Body of pancreas (tissue), 4 donors: Measurements from ENCODE around the gene PITPNB. TPM values are rescaled to one million over a fixed set of nuclear protein-coding genes. Genes with fewer than 3 reads are reported as not detected.

Experiments
- ATAC-seq: fragments of 150-250 bp; one replicate; pipeline ENCODE4 v1.9.1; 2016
- DNase-seq, 4 donors: peaks; one replicate each; pipeline ENCODE4 v3.0.0-alpha.2; 2019
- H3K27ac ChIP-seq, 4 donors: fragments of 200-600 bp; sonication (generic); 1 replicate in 3 of 4; 2 replicates in 1 of 4; pipeline versions ENCODE4 v1.5.1 to v1.6.1; 2016 to 2019; ENCODE audit warnings: mild to moderate bottlenecking in 1 of 4, mixed read lengths in 1 of 4, moderate library complexity in 1 of 4
- H3K27me3 ChIP-seq, 2 donors: fragments of 200-600 bp; sonication (generic); one replicate each; pipeline ENCODE4 v1.6.0; 2016; ENCODE audit warnings: mild to moderate bottlenecking in 1 of 2
- H3K36me3 ChIP-seq, 2 donors: fragments of 200-600 bp; sonication (generic); replicated peaks in 1 of 2; 2 replicates each; pipeline ENCODE4 v1.5.1; 2016; ENCODE audit warnings: low read depth in 2 of 2; ENCODE audit not compliant: insufficient read depth in 1 of 2
- H3K4me1 ChIP-seq: fragments of 200-600 bp; sonication (generic); one replicate; pipeline ENCODE4 v1.6.0; 2016
- H3K4me3 ChIP-seq, 2 donors: fragments of 200-600 bp; sonication (generic); 1 replicate in 1 of 2; 2 replicates in 1 of 2; pipeline ENCODE4 v1.5.1; 2016 to 2019
- H3K9me3 ChIP-seq, 3 donors: fragments of 200-600 bp; sonication (generic); 1 replicate in 2 of 3; 2 replicates in 1 of 3; pipeline ENCODE4 v1.5.1; 2016
- CTCF ChIP-seq, 7 experiments: fragments of 450-650 bp in 4 of 7; fragments of 200-600 bp in 3 of 7; sonication (generic) in 3 of 7; IDR thresholded peaks; one replicate each; pipeline ENCODE4 v1.5.1; 2016 to 2019; ENCODE audit warnings: antibody characterized with exemption in 7 of 7
- POLR2A ChIP-seq, 3 donors: fragments of 450-650 bp; IDR thresholded peaks; one replicate each; pipeline ENCODE4 v1.6.1; 2016; ENCODE audit warnings: antibody characterized with exemption in 3 of 3, mild to moderate bottlenecking in 2 of 3
- WGBS, 2 donors: methylation state at CpG; one replicate each; pipeline ENCODE4 v1.1.5; 2017; 5-methylcytosine and 5-hydroxymethylcytosine counted together
- intact Hi-C: fragments of 100-400 bp; cut with DNase I; formaldehyde crosslinking; loops from one replicate; pipeline ENCODE4 v1.15.1; 2023
- total RNA-seq, 2 donors: library from RNA; depleted of rRNA; stranded (reverse); fragments of >200 nt; gene quantifications; one replicate each; pipeline ENCODE4 v1.1.0, GENCODE V29; 2016

The PITPNB gene
- total RNA-seq, 2 donors from 2014 or later = 21.3 to 39.6 TPM

- H3K9me3 ChIP-seq = no peaks in the 10 kb centered on the region
- intact Hi-C loops = no loop called here
- TF ChIP-seq CTCF (IDR thresholded peaks at IDR 0.05) (no peak), POLR2A (IDR thresholded peaks at IDR 0.05) (no peak)
- peaks cover 6% of the 10 kb centered on the region for H3K4me1 ChIP-seq
- ATAC-seq (no peak), DNase-seq (no peak)
- peaks cover 0 to 3% of the 10 kb centered on the region in 2 donors for H3K36me3 ChIP-seq
- WGBS, 2 donors = 92 to 96% methylated on average over 1 of the region's 1 CpG
- no peak overlapping the region for H3K4me3 ChIP-seq
- H3K27me3 ChIP-seq = no peaks in the 10 kb centered on the region
- H3K27ac ChIP-seq = no peak overlapping the region
Observed at GRCh38 chr22:27925331-27925730, 6.3 kb upstream of the PITPNB start.

GRCh38 chr22:27919942-27920755 is 1.1 kb upstream of the PITPNB start:
- peaks cover 0 to 3% of the 10 kb centered on the region in 2 donors for H3K36me3 ChIP-seq
- intact Hi-C loops = no loop called here

DNA sequence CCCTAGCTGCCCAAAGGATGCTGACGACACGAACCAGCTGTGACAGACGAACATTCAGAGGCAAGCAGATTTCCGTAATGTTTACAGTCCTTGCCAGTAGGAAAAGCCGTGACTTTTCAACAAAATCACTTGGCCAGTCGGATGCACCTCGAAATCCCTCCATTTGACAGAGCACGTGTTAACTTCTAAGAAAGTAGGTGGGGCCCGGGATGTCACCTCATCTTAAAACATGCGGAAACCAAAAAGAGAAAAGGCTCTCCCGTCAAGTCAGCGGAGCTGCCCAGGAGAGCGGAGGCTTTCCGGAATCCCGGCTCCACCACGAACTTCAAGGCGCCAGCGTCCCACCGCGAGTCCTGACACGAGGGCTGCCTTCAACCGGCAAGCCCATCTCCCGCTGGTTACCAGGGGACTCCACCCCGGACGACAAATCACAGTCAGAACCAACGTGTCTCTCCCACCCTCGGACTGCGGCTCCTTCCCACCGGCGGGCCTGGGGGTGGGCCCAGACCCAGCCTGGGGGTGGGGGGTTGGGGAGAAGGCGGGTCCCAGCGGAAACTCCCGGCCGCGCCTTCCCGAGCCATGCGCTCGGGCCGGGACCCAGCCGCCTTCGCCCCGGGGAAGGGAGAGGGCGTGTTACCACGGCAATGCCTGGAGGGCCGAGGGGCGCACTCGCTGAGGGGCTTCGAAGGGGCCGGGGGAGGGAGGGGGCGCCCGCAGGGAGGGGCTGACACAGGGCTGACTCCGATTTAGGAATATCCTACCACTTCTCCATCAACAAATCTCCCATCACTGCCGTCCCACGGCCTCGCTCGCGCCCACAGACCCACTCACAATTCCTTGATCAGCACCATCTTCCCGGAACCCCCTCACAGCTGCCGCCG is 475 bp downstream of the PITPNB start:
- 1 to 3% methylated on average over 20 to 59 of the region's 60 CpGs for WGBS, 2 donors
- peak; percentile 38 to 50 (median 47) for DNase-seq

More at GRCh38 chr22:27919942-27920755, 1.1 kb upstream of the PITPNB start:
- Histone ChIP-seq H3K4me3 (peak overlapping the region; percentile 58 to 82), H3K9me3 (no peaks in the 10 kb centered on the region), H3K27me3 (no peaks in the 10 kb centered on the region), H3K27ac (peak overlapping the region; percentile 86 to 95 (median 92)), H3K4me1 (peaks cover 36% of the 10 kb centered on the region)
- no peak for TF ChIP-seq CTCF (IDR thresholded peaks at IDR 0.05)
- no peak for TF ChIP-seq POLR2A (IDR thresholded peaks at IDR 0.05)
- ATAC-seq (peak; percentile 5), DNase-seq (peak; percentile 16 to 22 (median 20))
- 24 to 39% methylated on average over 9 to 12 of the region's 12 CpGs for WGBS, 2 donors

DNA sequence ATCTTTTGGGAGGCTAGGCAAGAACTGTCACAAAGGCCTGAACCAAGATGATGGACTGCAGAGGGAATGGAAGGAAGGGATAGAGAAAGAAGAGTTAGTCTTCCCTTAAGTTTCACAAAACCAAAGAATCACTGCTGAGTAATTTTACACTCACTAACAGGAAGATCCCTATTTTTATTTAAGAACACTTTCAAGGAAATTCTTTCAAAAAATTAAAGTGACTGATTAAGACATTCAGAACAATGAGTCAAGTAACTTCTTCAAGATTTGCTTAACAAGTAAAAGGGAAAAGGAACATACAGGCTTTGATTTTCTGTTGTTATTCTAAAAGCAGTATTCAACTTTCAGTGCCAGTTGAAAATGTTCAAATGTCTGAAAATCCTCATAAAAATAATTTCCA is 3.1 kb downstream of the PITPNB start:
- no peak overlapping the region for H3K4me3 ChIP-seq
- H3K9me3 ChIP-seq = no peaks in the 10 kb centered on the region
- H3K27me3 ChIP-seq = no peaks in the 10 kb centered on the region
- intact Hi-C loops = no loop called here
- TF ChIP-seq CTCF (IDR thresholded peaks at IDR 0.05) (no peak), POLR2A (IDR thresholded peaks at IDR 0.05) (no peak)
- H3K4me1 ChIP-seq = peaks cover 63% of the 10 kb centered on the region
- DNase-seq (no peak), ATAC-seq (no peak)
- H3K36me3 ChIP-seq = no peaks in the 10 kb centered on the region
- H3K27ac ChIP-seq = no peak overlapping the region

More for the DNA sequence above, 475 bp downstream of the PITPNB start:
- ATAC-seq = peak; percentile 28
- Histone ChIP-seq H3K36me3 (no peaks in the 10 kb centered on the region), H3K4me1 (peaks cover 51% of the 10 kb centered on the region), H3K27me3 (no peaks in the 10 kb centered on the region), H3K9me3 (no peaks in the 10 kb centered on the region), H3K27ac (peak overlapping the region; percentile 86 to 95 (median 92)), H3K4me3 (peak overlapping the region; percentile 82 to 96)
- intact Hi-C loops = no loop called here
- TF ChIP-seq CTCF (IDR thresholded peaks at IDR 0.05) = no peak
- peak in 1 of 3 donors; percentile 87 for TF ChIP-seq POLR2A (IDR thresholded peaks at IDR 0.05)
